Hindlimb muscle (tissue), 1 donor: ENCODE measurements around the gene TGFBR2. TPM values are rescaled to one million over a fixed set of nuclear protein-coding genes. Genes with fewer than 3 reads are reported as not detected.

ENCODE experiments used
- DNase-seq: peaks from one replicate; pipeline ENCODE4 v3.0.0-alpha.2; 2013
- polyA plus RNA-seq: library from polyadenylated mRNA; unstranded; fragments of 120-200 nt; gene quantifications from one replicate; pipeline ENCODE4 v1.2.1, GENCODE V29; 2013; ENCODE audit not compliant: insufficient read length

The TGFBR2 gene
- polyA plus RNA-seq, 1 donor: 61.4 TPM

DNA sequence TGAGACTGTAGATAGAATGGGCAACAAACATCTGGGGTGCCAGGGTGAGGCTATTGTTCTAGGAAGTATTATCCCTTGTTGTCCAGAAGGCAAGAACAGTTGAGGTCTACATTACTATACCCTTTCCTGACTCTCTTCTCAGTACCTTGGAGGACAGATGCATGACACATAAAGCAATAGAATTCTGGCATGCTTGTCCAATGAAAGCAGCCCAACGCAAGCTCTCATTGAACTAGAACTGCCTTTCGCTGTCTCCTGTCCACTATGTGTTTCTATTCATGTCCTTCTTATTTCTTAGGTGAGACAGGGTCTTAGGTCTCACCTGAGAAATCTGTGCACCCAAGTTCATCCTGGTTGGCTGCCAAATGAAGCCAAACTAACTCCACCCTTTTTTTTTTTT is 68.6 kb downstream of the TGFBR2 start:
- DNase-seq: no peak

DNA sequence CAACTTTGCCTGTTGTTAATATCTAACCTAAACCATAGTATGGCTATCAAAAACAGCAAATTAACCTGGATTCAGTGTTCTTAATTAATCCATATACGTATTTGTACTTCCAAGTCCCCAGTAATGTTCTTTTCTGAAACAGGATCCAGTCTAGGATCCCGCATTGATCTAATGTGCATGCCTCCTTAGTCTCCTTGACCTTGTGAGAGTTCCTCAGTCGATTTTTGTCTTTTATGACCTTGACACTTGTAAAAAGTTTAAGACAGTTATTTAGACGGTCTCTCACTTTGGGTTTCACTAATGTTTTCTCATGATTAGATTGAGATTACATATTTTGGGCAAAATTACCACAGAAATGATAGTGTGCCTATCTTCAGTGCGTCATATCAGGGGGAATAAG is 69.4 kb downstream of the TGFBR2 start:
- DNase-seq: no peak

GRCh38 chr3:30676424-30677346 is 70.3 kb downstream of the TGFBR2 start:
- DNase-seq: no peak

- DNase-seq: no peak
These were observed 70.9 kb downstream of the TGFBR2 start for GRCh38 chr3:30677347-30677685.

- DNase-seq: no peak
These were observed 72.6 kb downstream of the TGFBR2 start for GRCh38 chr3:30679045-30679444.

- DNase-seq: peak; percentile 67
These were observed 74.6 kb downstream of the TGFBR2 start for GRCh38 chr3:30680789-30681648.

DNA sequence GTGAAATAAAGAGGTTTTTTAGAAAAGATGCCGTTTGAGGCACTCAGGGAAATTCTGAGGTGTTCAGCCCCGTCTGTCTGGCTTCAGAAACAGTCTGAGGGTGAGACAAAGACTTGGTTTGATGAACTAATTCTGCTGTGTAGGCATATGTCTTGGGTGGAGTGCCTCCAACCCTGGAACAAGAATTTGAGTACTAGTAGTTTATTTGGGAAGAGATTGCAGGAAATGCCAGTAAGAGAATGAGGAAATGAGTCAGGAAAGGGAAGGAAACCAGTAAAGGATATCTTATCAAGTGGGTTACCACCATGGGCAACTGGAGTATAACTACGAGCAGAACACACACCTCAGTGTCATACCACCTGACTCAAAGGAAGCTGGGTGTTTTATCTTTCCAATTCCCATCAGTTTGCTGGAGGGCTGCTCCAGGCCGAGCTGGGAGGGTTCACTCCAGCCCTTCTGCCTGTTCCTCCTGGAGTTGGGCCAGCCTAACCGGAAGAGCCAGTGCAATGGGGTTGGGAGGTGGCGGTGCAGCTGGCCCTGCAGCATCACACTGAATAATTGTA is 75.3 kb downstream of the TGFBR2 start:
- peak; percentile 24 for DNase-seq

GRCh38 chr3:30682434-30683155 is 76.2 kb downstream of the TGFBR2 start:
- DNase-seq: no peak

GRCh38 chr3:30683769-30684168 is 77.4 kb downstream of the TGFBR2 start:
- no peak for DNase-seq

DNA sequence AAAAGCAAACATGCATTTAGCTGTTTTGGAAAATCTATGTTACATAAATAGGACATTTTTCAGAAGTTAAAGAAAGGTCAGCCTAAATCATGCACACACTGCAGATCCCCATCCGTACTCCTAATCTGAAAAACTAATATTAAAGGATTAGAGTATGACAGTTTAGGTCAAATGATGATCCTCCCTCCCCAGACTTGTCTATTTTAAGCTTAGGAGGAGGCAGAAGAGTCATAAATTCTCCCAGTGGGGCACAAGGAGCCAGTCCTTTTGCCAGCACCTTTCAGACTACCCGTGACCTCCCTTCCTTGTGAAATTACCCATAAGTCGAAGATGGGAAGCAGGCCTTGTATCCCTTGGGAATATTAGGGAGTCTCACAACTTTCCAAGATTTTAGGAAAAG is 78.0 kb downstream of the TGFBR2 start:
- DNase-seq: no peak

GRCh38 chr3:30685267-30685667 is 78.9 kb downstream of the TGFBR2 start:
- DNase-seq: no peak

DNA sequence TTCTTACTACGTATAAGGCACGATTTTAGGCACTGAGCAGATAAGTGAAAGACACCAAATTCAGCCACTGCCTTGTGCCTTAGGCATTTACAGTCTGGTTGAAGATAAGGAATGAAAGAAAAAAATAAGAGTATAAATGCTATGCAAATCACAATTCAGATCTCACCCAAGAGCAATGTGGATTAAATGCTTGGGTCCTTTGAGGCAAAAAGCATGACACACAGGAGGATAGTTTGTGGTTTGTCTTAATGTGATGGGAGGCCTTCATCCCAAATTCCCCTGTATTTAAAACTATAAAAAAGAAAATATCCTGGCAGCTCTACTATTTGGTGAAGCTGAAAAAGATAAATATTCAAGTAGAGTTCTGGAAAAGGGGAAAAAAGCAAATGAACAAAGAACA is 79.8 kb downstream of the TGFBR2 start:
- DNase-seq: no peak

- no peak for DNase-seq
These were observed 80.4 kb downstream of the TGFBR2 start for GRCh38 chr3:30686799-30687198.

DNA sequence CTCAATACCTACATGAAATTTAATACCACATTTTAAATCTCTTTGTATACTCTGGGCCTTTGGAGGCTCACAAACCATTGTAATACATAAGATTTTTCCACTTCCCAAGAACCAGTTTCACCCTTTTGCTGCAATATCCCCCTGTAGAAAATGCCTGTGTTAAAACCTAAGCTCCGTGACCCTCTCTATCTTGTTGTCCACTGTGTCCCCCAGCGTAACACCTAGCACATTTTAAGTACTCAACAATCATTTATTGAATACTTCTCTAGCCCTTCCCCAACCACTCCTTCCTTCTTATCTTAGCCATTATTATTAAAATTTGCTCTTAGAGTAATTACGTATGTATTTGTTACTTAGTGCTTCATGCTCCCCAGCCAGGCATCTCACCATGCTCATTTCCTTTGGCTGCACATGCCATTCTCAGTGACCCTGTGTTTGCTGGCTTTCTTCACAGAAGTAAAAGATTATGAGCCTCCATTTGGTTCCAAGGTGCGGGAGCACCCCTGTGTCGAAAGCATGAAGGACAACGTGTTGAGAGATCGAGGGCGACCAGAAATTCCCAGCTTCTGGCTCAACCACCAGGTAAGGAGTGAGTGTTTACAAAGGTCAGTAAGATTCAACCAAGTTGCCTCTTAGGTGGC is 81.6 kb downstream of the TGFBR2 start:
- DNase-seq: no peak

GRCh38 chr3:30688776-30689641 is 82.6 kb downstream of the TGFBR2 start:
- DNase-seq: no peak

- no peak for DNase-seq
These were observed 83.8 kb downstream of the TGFBR2 start for GRCh38 chr3:30690199-30690598.

DNA sequence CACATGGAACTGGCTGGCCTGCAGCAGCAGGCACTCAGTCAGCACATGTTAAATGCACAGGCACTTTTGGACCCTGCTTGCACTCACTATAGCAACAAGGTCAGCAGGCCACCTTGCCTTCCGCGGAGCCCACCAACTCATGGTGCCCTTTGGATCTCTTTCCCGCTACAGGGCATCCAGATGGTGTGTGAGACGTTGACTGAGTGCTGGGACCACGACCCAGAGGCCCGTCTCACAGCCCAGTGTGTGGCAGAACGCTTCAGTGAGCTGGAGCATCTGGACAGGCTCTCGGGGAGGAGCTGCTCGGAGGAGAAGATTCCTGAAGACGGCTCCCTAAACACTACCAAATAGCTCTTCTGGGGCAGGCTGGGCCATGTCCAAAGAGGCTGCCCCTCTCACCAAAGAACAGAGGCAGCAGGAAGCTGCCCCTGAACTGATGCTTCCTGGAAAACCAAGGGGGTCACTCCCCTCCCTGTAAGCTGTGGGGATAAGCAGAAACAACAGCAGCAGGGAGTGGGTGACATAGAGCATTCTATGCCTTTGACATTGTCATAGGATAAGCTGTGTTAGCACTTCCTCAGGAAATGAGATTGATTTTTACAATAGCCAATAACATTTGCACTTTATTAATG is 85.0 kb downstream of the TGFBR2 start:
- no peak for DNase-seq

- DNase-seq: no peak
These were observed 85.5 kb downstream of the TGFBR2 start for GRCh38 chr3:30691944-30692343.

- no peak for DNase-seq
These were observed 86.2 kb downstream of the TGFBR2 start for GRCh38 chr3:30692498-30693130.
